OCI-LY3 (cell line): ENCODE measurements around the gene PAK4.

Source experiments
- CTCF ChIP-seq: fragments of 200-600, 300-600 bp; sonication (generic); IDR thresholded peaks from 2 replicates; pipeline ENCODE4 v1.5.1; 2014; ENCODE audit warnings: antibody characterized with exemption, low read length, low read depth
- EZH2phosphoT487 ChIP-seq: fragments of 200-600 bp; shearing (Covaris generic); IDR thresholded peaks from 2 replicates; pipeline ENCODE4 v1.6.1; 2018; ENCODE audit warnings: antibody characterized with exemption, mixed run types, low read depth

- TF ChIP-seq CTCF (peak; percentile 33), EZH2phosphoT487 (no peak)
Measured at GRCh38 chr19:39197808-39198207, 72.2 kb downstream of the PAK4 start.
